GM23338 (cell line): ENCODE data around the gene IGSF6. TPM values are rescaled to one million over a fixed set of nuclear protein-coding genes. Genes with fewer than 3 reads are reported as not detected.

Experiments
- ATAC-seq: fragments of 200-7000 bp; cut with Tn5 transposase; 3 replicates; pipeline ENCODE4 v1.9.1; 2020
- DNase-seq: peaks from one replicate; pipeline ENCODE4 v3.0.0-alpha.2; 2015; ENCODE audit warnings: low spot score
- H2AFZ ChIP-seq: fragments of 200-600 bp; sonication (generic); 2 replicates; pipeline ENCODE4 v1.8.0; 2016; ENCODE audit warnings: antibody characterized with exemption, mild to moderate bottlenecking, moderate library complexity
- H3F3A ChIP-seq: fragments of 200-600 bp; sonication (generic); replicated peaks from 2 replicates; pipeline ENCODE4 v1.8.0; 2017; ENCODE audit warnings: antibody characterized with exemption, mixed run types, low read depth
- H3K27ac ChIP-seq: fragments of 200-600 bp; sonication (generic); 2 replicates; pipeline ENCODE4 v1.6.1; 2016; ENCODE audit warnings: low read depth
- H3K27me3 ChIP-seq: fragments of 200-600 bp; sonication (generic); 2 replicates; pipeline ENCODE4 v1.8.0; 2016; ENCODE audit warnings: mild to moderate bottlenecking, mixed run types, moderate library complexity; ENCODE audit not compliant: insufficient read depth
- H3K36me3 ChIP-seq: fragments of 200-600 bp; sonication (generic); 2 replicates; pipeline ENCODE4 v1.8.0; 2016; ENCODE audit warnings: mild to moderate bottlenecking; ENCODE audit not compliant: insufficient read depth
- H3K4me1 ChIP-seq: fragments of 200-600 bp; sonication (generic); 2 replicates; pipeline ENCODE4 v1.8.0; 2016; ENCODE audit warnings: mild to moderate bottlenecking, moderate library complexity; ENCODE audit not compliant: insufficient read depth
- H3K4me2 ChIP-seq: fragments of 200-600 bp; sonication (generic); 2 replicates; pipeline ENCODE4 v1.7.1; 2017; ENCODE audit warnings: mixed run types
- H3K4me3 ChIP-seq: fragments of 200-600 bp; sonication (generic); 2 replicates; pipeline ENCODE4 v1.6.1; 2016; ENCODE audit warnings: mixed run types
- H3K79me2 ChIP-seq: fragments of 200-600 bp; sonication (generic); replicated peaks from 2 replicates; pipeline ENCODE4 v1.8.0; 2017; ENCODE audit warnings: mild to moderate bottlenecking; ENCODE audit not compliant: insufficient read depth
- H3K9me2 ChIP-seq: fragments of 200-600 bp; sonication (generic); 2 replicates; pipeline ENCODE4 v1.8.0; 2017; ENCODE audit not compliant: insufficient read depth
- H4K20me1 ChIP-seq: fragments of 200-600 bp; sonication (generic); replicated peaks from 2 replicates; pipeline ENCODE4 v1.8.0; 2017; ENCODE audit warnings: mild to moderate bottlenecking; ENCODE audit not compliant: insufficient read depth
- H3K27ac Mint-ChIP-seq: 2 replicates; pipeline ENCODE4 v1.8.0; 2020; ENCODE audit warnings: inconsistent platforms, mild to moderate bottlenecking, moderate library complexity, mixed read lengths
- H3K27me3 Mint-ChIP-seq: 3 replicates; pipeline ENCODE4 v1.8.0; 2022; ENCODE audit warnings: low read depth, mild to moderate bottlenecking, moderate library complexity, mixed read lengths, inconsistent platforms; ENCODE audit not compliant: insufficient read depth, poor library complexity
- H3K36me3 Mint-ChIP-seq: 3 replicates; pipeline ENCODE4 v1.8.0; 2021; ENCODE audit warnings: low read depth, mild to moderate bottlenecking, inconsistent platforms, moderate library complexity, mixed read lengths
- H3K4me1 Mint-ChIP-seq: 3 replicates; pipeline ENCODE4 v1.8.0; 2020; ENCODE audit warnings: mild to moderate bottlenecking, inconsistent platforms, mixed read lengths
- H3K4me3 Mint-ChIP-seq: 3 replicates; pipeline ENCODE4 v1.8.0; 2021; ENCODE audit warnings: moderate library complexity, mild to moderate bottlenecking, inconsistent platforms, mixed read lengths
- H3K9me3 Mint-ChIP-seq: 3 replicates; pipeline ENCODE4 v1.8.0; 2020; ENCODE audit warnings: moderate library complexity, mild to moderate bottlenecking, inconsistent platforms, mixed read lengths
- ETS1 ChIP-seq: IDR thresholded peaks from 2 replicates; pipeline ENCODE4 v1.6.1; 2016; ENCODE audit warnings: antibody characterized with exemption
- EZH2 ChIP-seq: fragments of 200-600 bp; sonication (generic); IDR thresholded peaks from one replicate; pipeline ENCODE4 v1.8.0; 2017; ENCODE audit warnings: antibody characterized with exemption, mild to moderate bottlenecking, low read depth; ENCODE audit not compliant: unreplicated experiment
- EZH2phosphoT487 ChIP-seq: fragments of 200-600 bp; sonication (generic); IDR thresholded peaks from one replicate; pipeline ENCODE4 v1.8.1; 2018; ENCODE audit warnings: antibody characterized with exemption; ENCODE audit not compliant: unreplicated experiment
- NANOG ChIP-seq: IDR thresholded peaks from 2 replicates; pipeline ENCODE4 v1.6.1; 2016; ENCODE audit warnings: antibody characterized with exemption, borderline replicate concordance
- POLR2AphosphoS5 ChIP-seq: IDR thresholded peaks from 2 replicates; pipeline ENCODE4 v1.6.1; 2016; ENCODE audit warnings: antibody characterized with exemption, low read depth
- REST ChIP-seq: IDR thresholded peaks from one replicate; pipeline ENCODE4 v1.6.1; 2018; ENCODE audit warnings: antibody characterized with exemption; ENCODE audit not compliant: unreplicated experiment
- STAT1 ChIP-seq: IDR thresholded peaks from one replicate; pipeline ENCODE4 v1.6.1; 2016; ENCODE audit warnings: antibody characterized with exemption; ENCODE audit not compliant: unreplicated experiment
- ZNF114 ChIP-seq: fragments of 250-450 bp; sonication (Bioruptor Pico); IDR thresholded peaks from 2 replicates; pipeline ENCODE4 v1.5.0; 2020; ENCODE audit warnings: mild to moderate bottlenecking, moderate library complexity
- ZNF331 ChIP-seq: fragments of 250-450 bp; sonication (Bioruptor Pico); IDR thresholded peaks from 2 replicates; pipeline ENCODE4 v1.5.0; 2020; ENCODE audit warnings: low read depth, mild to moderate bottlenecking, moderate library complexity
- ZNF462 ChIP-seq: fragments of 250-450 bp; sonication (Bioruptor Pico); IDR thresholded peaks from 2 replicates; pipeline ENCODE4 v1.5.0; 2020; ENCODE audit warnings: mild to moderate bottlenecking, moderate library complexity
- polyA plus RNA-seq: library from polyadenylated mRNA; unstranded; fragments of >200 nt; fragmentation: Nextera tagmentation; extraction: Ambion mirVana; gene quantifications from 2 replicates; pipeline ENCODE4 v1.2.1, GENCODE V29; 2016
- total RNA-seq: library from RNA; depleted of rRNA; stranded (reverse); fragments of >200 nt; shearing (Covaris generic); gene quantifications from 2 replicates; pipeline ENCODE4 v1.2.3, GENCODE V29; 2014

Gene IGSF6
- total and polyA plus RNA-seq, 2 experiments from 2014 or later, result 0.19 TPM; not detected in 1

- H3K4me3 ChIP-seq, result peak within 1 kb of the TSS; percentile 54
- H3K4me3 Mint-ChIP-seq, result peak within 1 kb of the TSS; percentile 68
- H3K36me3 ChIP-seq, result no peaks in the 10 kb centered on the region
- TF ChIP-seq EZH2phosphoT487 (no peak), EZH2 (no peak), POLR2AphosphoS5 (no peak), ZNF331 (no peak), ZNF462 (no peak), NANOG (no peak), ZNF114 (CRISPR knock-in tag) (no peak), REST (no peak), STAT1 (no peak), ETS1 (no peak)
- no peaks in the 10 kb centered on the region; the same call in 1 of the 2 replicates for H3K27me3 ChIP-seq
- H3F3A ChIP-seq, result no peaks in the 10 kb centered on the region
- no peaks in the 10 kb centered on the region for H3K9me2 ChIP-seq
- peak within 1 kb of the TSS; percentile 78 for H3K4me2 ChIP-seq
- no peaks in the 10 kb centered on the region for H3K9me3 Mint-ChIP-seq
- peak within 1 kb of the TSS; percentile 98 for H2AFZ ChIP-seq
- ATAC-seq (peak; percentile 95), DNase-seq (peak; percentile 78)
- peaks cover 9% of the 10 kb centered on the region for H3K27me3 Mint-ChIP-seq
- H3K27ac ChIP-seq, result no peak within 1 kb of the TSS
- no peaks in the 10 kb centered on the region for H3K36me3 Mint-ChIP-seq
- H3K4me1 ChIP-seq, result peaks cover 17% of the 10 kb centered on the region
- H3K79me2 ChIP-seq, result no peaks in the 10 kb centered on the region
- H4K20me1 ChIP-seq, result no peaks in the 10 kb centered on the region
- peaks cover 9% of the 10 kb centered on the region for H3K4me1 Mint-ChIP-seq
- H3K27ac Mint-ChIP-seq, result no peak within 1 kb of the TSS
Observed at GRCh38 chr16:21663889-21664647, 11.7 kb upstream of the IGSF6 start, which contains the start of gene OTOA. OTOA (plus strand) TSS chr16:21663968; CDS start chr16:21678515, 14,547 bp downstream.
